ENCODE measurements around the gene ZNF525.
A peak's percentile ranks its signal among the peaks of the same experiment; 100 is the strongest.
"Not testable (repeated sequence)": the region's sequence is repeated elsewhere in the genome, so short reads cannot be mapped to it uniquely, and the experiment has no call there.

DNA sequence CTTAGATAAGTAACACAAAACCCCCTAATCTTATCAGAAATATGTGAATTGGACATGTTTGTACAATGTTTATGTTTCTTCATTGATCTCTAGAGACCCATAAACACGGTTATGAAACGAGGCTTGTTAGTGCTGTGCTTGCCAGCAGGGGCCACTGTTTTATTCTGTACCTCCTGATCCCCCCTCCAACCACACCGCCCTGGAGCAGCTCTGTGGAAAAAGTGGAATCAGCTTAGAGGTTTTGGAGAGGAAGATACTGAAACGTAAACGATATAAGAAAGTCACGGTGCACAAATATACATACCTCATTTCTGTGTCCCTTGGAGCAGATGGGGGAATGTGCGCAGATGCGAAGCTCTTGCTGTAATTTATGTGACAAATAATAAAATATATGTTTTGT, 58.2 kb downstream of the ZNF525 start:
- TF ChIP-seq, protein P1, sequence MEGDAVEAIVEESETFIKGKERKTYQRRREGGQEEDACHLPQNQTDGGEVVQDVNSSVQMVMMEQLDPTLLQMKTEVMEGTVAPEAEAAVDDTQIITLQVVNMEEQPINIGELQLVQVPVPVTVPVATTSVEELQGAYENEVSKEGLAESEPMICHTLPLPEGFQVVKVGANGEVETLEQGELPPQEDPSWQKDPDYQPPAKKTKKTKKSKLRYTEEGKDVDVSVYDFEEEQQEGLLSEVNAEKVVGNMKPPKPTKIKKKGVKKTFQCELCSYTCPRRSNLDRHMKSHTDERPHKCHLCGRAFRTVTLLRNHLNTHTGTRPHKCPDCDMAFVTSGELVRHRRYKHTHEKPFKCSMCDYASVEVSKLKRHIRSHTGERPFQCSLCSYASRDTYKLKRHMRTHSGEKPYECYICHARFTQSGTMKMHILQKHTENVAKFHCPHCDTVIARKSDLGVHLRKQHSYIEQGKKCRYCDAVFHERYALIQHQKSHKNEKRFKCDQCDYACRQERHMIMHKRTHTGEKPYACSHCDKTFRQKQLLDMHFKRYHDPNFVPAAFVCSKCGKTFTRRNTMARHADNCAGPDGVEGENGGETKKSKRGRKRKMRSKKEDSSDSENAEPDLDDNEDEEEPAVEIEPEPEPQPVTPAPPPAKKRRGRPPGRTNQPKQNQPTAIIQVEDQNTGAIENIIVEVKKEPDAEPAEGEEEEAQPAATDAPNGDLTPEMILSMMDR (conservative IDR thresholded peaks at IDR 0.05; ENCODE audit: low read depth, low read length) = peak; percentile 34; the same call in 1 of the 2 replicates
- TF ChIP-seq EZH2 (IDR thresholded peaks at IDR 0.05; ENCODE audit: borderline replicate concordance, low read depth, low read length, poor library complexity, severe bottlenecking) = not testable (repeated sequence)
